Neural progenitor cell (in vitro differentiated cells): Measurements from ENCODE around the gene ACAP1.

ENCODE experiments used
- EZH2 ChIP-seq: fragments of 200-600 bp; sonication (generic); IDR thresholded peaks from 2 replicates; pipeline ENCODE4 v1.6.1; 2017; ENCODE audit warnings: antibody characterized with exemption, mild to moderate bottlenecking, moderate library complexity
- EZH2phosphoT487 ChIP-seq: fragments of 200-600 bp; sonication (generic); IDR thresholded peaks from 2 replicates; pipeline ENCODE4 v1.6.1; 2017; ENCODE audit warnings: antibody characterized with exemption
- TF ChIP-seq, protein P1 (sequence below): fragments of 200-600 bp; sonication (generic); IDR thresholded peaks from 2 replicates; pipeline ENCODE4 v1.5.1; 2017; ENCODE audit warnings: antibody characterized with exemption, mild to moderate bottlenecking

DNA sequence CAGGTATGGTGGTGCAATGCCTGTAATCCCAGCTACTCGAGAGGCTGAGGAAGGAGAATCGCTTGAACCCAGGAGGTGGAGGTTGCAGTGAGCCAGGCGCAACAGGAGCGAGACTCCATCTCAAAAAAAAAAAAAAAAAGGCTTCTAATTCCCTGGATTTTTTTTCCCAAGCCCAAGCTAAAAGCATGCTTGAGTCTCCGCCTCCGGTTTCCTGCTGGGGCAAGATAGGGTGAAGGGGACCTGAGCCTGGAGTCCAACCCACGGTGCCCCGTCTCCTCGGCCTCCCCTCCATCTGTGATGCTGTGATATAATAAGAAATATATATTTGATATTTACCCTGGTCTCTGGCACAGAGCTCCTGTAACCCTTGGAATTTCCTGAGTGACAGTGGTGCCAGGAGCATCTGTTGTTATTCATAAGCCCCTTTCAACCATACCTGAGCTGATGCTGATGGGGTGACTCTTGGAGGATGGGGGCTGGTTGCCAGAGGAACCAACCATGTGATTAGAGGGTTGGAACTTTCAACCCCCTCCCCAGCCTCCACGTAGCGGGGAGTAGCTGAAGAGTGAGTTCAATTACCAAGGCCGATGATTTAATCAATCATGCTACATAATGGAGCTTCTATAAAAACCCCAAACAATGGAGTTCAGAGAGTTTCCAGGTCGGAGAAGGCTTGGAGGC lies 31.7 kb downstream of the ACAP1 start:
- TF ChIP-seq, protein P1, sequence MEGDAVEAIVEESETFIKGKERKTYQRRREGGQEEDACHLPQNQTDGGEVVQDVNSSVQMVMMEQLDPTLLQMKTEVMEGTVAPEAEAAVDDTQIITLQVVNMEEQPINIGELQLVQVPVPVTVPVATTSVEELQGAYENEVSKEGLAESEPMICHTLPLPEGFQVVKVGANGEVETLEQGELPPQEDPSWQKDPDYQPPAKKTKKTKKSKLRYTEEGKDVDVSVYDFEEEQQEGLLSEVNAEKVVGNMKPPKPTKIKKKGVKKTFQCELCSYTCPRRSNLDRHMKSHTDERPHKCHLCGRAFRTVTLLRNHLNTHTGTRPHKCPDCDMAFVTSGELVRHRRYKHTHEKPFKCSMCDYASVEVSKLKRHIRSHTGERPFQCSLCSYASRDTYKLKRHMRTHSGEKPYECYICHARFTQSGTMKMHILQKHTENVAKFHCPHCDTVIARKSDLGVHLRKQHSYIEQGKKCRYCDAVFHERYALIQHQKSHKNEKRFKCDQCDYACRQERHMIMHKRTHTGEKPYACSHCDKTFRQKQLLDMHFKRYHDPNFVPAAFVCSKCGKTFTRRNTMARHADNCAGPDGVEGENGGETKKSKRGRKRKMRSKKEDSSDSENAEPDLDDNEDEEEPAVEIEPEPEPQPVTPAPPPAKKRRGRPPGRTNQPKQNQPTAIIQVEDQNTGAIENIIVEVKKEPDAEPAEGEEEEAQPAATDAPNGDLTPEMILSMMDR = no peak
- TF ChIP-seq EZH2 = no peak
- no peak for TF ChIP-seq EZH2phosphoT487
